Smooth muscle cell (in vitro differentiated cells): ENCODE results near the gene ZNF81. TPM values are rescaled to one million over a fixed set of nuclear protein-coding genes. Genes with fewer than 3 reads are reported as not detected.
"Not testable (repeated sequence)": the region's sequence is repeated elsewhere in the genome, so short reads cannot be mapped to it uniquely, and the experiment has no call there.

Experiments
- DNase-seq: peaks from one replicate; lab custom pipeline; 2025; ENCODE audit not compliant: unreplicated experiment; lab: John Stamatoyannopoulos, UW
- H2AFZ ChIP-seq: fragments of 200-600 bp; sonication (generic); 2 replicates; pipeline ENCODE4 v1.6.0; 2016; ENCODE audit warnings: antibody characterized with exemption, low read depth, mild to moderate bottlenecking
- H3F3A ChIP-seq: fragments of 200-600 bp; sonication (generic); 2 replicates; pipeline ENCODE4 v1.6.0; 2017; ENCODE audit warnings: antibody characterized with exemption, low read depth
- H3K27ac ChIP-seq: fragments of 200-600 bp; sonication (generic); 2 replicates; pipeline ENCODE4 v1.5.1; 2016; ENCODE audit warnings: low read depth, mild to moderate bottlenecking
- H3K27me3 ChIP-seq: fragments of 200-600 bp; sonication (generic); 2 replicates; pipeline ENCODE4 v1.6.1; 2016; ENCODE audit warnings: low read depth, mild to moderate bottlenecking
- H3K36me3 ChIP-seq: fragments of 200-600 bp; sonication (generic); 2 replicates; pipeline ENCODE4 v1.5.1; 2016; ENCODE audit warnings: low read depth
- H3K4me1 ChIP-seq: fragments of 200-600 bp; sonication (generic); 2 replicates; pipeline ENCODE4 v1.5.1; 2016; ENCODE audit warnings: low read depth
- H3K4me2 ChIP-seq: fragments of 200-600 bp; sonication (generic); 2 replicates; pipeline ENCODE4 v1.6.0; 2016; ENCODE audit warnings: mild to moderate bottlenecking
- H3K4me3 ChIP-seq: fragments of 200-600 bp; sonication (generic); 2 replicates; pipeline ENCODE4 v1.5.1; 2016; ENCODE audit warnings: mild to moderate bottlenecking
- H3K79me2 ChIP-seq: fragments of 200-600 bp; sonication (generic); 2 replicates; pipeline ENCODE4 v1.6.0; 2016; ENCODE audit warnings: low read depth, mild to moderate bottlenecking
- H3K9ac ChIP-seq: fragments of 200-600 bp; sonication (generic); 2 replicates; pipeline ENCODE4 v1.6.0; 2016; ENCODE audit warnings: low read depth
- H3K9me3 ChIP-seq: fragments of 200-600 bp; sonication (generic); replicated peaks from 2 replicates; pipeline ENCODE4 v1.5.1; 2016; ENCODE audit warnings: low read depth
- H4K20me1 ChIP-seq: fragments of 200-600 bp; sonication (generic); 2 replicates; pipeline ENCODE4 v1.6.0; 2016; ENCODE audit warnings: low read depth
- CTCF ChIP-seq: fragments of 200-600 bp; sonication (generic); IDR thresholded peaks from 2 replicates; pipeline ENCODE4 v1.5.1; 2017; ENCODE audit warnings: borderline replicate concordance, mild to moderate bottlenecking, antibody characterized with exemption; ENCODE audit not compliant: insufficient read depth, poor library complexity, severe bottlenecking
- whole genome bisulfite sequencing: methylation state at CpG from one replicate; pipeline ENCODE4 v1.1.7; 2016; ENCODE audit warnings: low lambda C conversion rate; 5-methylcytosine and 5-hydroxymethylcytosine counted together
- polyA plus RNA-seq: library from polyadenylated mRNA; unstranded; fragments of >200 nt; fragmentation: Nextera tagmentation; extraction: Ambion mirVana; gene quantifications from 2 replicates; pipeline ENCODE4 v1.2.1, GENCODE V29; 2016
- total RNA-seq: library from RNA; depleted of rRNA; stranded (reverse); fragments of >200 nt; gene quantifications from 2 replicates; pipeline ENCODE4 v1.2.3, GENCODE V29; 2014

The ZNF81 gene
- total and polyA plus RNA-seq, 2 experiments from 2014 or later: 4.6 to 4.8 TPM

GRCh38 chrX:47915886-47916493, 79.3 kb downstream of the ZNF81 start:
- no peak overlapping the region for H3K4me2 ChIP-seq
- no peaks in the 10 kb centered on the region for H3F3A ChIP-seq
- DNase-seq: no peak
- no peaks in the 10 kb centered on the region for H3K4me1 ChIP-seq
- WGBS: 85% methylated on average over 2 of the region's 2 CpGs
- no peak overlapping the region for H3K9ac ChIP-seq
- H3K9me3 ChIP-seq: peaks cover 39% of the 10 kb centered on the region
- no peak overlapping the region for H3K27ac ChIP-seq
- H3K79me2 ChIP-seq: no peaks in the 10 kb centered on the region
- H4K20me1 ChIP-seq: no peaks in the 10 kb centered on the region
- no peak overlapping the region for H2AFZ ChIP-seq
- TF ChIP-seq CTCF: no peak
- no peak overlapping the region for H3K4me3 ChIP-seq
- H3K27me3 ChIP-seq: no peaks in the 10 kb centered on the region
- H3K36me3 ChIP-seq: peaks cover 14% of the 10 kb centered on the region

- Histone ChIP-seq H3K4me1 (no peaks in the 10 kb centered on the region), H3K27me3 (no peaks in the 10 kb centered on the region), H3K9ac (no peak overlapping the region), H3K4me2 (no peak overlapping the region), H4K20me1 (no peaks in the 10 kb centered on the region), H3K36me3 (peaks cover 14% of the 10 kb centered on the region), H2AFZ (no peak overlapping the region), H3K4me3 (no peak overlapping the region), H3K27ac (no peak overlapping the region), H3K9me3 (peaks cover 39% of the 10 kb centered on the region), H3F3A (no peaks in the 10 kb centered on the region), H3K79me2 (no peaks in the 10 kb centered on the region)
- no peak for DNase-seq
- TF ChIP-seq CTCF: no peak
- WGBS: 79% methylated on average over 1 of the region's 1 CpG
Observed at GRCh38 chrX:47918274-47918673, 81.6 kb downstream of the ZNF81 start.

GRCh38 chrX:47927212-47927611, 90.5 kb downstream of the ZNF81 start:
- Histone ChIP-seq H4K20me1 (no peaks in the 10 kb centered on the region), H3K4me1 (no peaks in the 10 kb centered on the region), H3K4me3 (no peak overlapping the region), H3F3A (no peaks in the 10 kb centered on the region), H3K79me2 (no peaks in the 10 kb centered on the region), H2AFZ (no peak overlapping the region), H3K9ac (no peak overlapping the region), H3K36me3 (no peaks in the 10 kb centered on the region), H3K27ac (no peak overlapping the region), H3K27me3 (no peaks in the 10 kb centered on the region), H3K4me2 (no peak overlapping the region), H3K9me3 (no peaks in the 10 kb centered on the region)
- DNase-seq: no peak
- no peak for TF ChIP-seq CTCF
- 83% methylated on average over 2 of the region's 2 CpGs for WGBS

GRCh38 chrX:47931970-47932369, 95.3 kb downstream of the ZNF81 start:
- H3K9ac ChIP-seq, H3K9me3 ChIP-seq, H3K27ac ChIP-seq, H3K27me3 ChIP-seq, H4K20me1 ChIP-seq, H2AFZ ChIP-seq, H3K36me3 ChIP-seq, H3K4me1 ChIP-seq, H3F3A ChIP-seq, H3K79me2 ChIP-seq, H3K4me3 ChIP-seq, DNase-seq, H3K4me2 ChIP-seq: not testable (repeated sequence)
- WGBS: 85% methylated on average over 3 of the region's 3 CpGs
